Astrocyte (in vitro differentiated cells and primary cell): ENCODE data around the gene TMTC2.

ENCODE experiments used
- CTCF ChIP-seq: IDR thresholded peaks from 2 replicates; pipeline ENCODE4 v1.5.1; 2011; ENCODE audit warnings: low read depth, mild to moderate bottlenecking, inconsistent platforms, low read length, moderate library complexity; ENCODE audit not compliant: insufficient read depth
- EZH2 ChIP-seq: IDR thresholded peaks from 2 replicates; pipeline ENCODE4 v1.6.1; 2012; ENCODE audit warnings: mild to moderate bottlenecking, low read length, inconsistent platforms; ENCODE audit not compliant: insufficient read depth

- no peak for TF ChIP-seq CTCF
- TF ChIP-seq EZH2: no peak
Measured at GRCh38 chr12:83153177-83153576, 466.5 kb downstream of the TMTC2 start.
